ENCODE measurements around the gene PMVK.

- TF ChIP-seq, protein P1, sequence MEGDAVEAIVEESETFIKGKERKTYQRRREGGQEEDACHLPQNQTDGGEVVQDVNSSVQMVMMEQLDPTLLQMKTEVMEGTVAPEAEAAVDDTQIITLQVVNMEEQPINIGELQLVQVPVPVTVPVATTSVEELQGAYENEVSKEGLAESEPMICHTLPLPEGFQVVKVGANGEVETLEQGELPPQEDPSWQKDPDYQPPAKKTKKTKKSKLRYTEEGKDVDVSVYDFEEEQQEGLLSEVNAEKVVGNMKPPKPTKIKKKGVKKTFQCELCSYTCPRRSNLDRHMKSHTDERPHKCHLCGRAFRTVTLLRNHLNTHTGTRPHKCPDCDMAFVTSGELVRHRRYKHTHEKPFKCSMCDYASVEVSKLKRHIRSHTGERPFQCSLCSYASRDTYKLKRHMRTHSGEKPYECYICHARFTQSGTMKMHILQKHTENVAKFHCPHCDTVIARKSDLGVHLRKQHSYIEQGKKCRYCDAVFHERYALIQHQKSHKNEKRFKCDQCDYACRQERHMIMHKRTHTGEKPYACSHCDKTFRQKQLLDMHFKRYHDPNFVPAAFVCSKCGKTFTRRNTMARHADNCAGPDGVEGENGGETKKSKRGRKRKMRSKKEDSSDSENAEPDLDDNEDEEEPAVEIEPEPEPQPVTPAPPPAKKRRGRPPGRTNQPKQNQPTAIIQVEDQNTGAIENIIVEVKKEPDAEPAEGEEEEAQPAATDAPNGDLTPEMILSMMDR (IDR thresholded peaks at IDR 0.05; ENCODE audit: poor library complexity): no peak
- TF ChIP-seq EZH2phosphoT487 (IDR thresholded peaks at IDR 0.05; ENCODE audit: low read depth, severe bottlenecking, unreplicated experiment): no peak
These were observed 37.7 kb upstream of the PMVK start, which contains the start of gene CKS1B for GRCh38 chr1:154974102-154974807.
